Naive thymus-derived CD4-positive, alpha-beta T cell (primary cell): ENCODE measurements around the gene RASIP1. TPM values are rescaled to one million over a fixed set of nuclear protein-coding genes. Genes with fewer than 3 reads are reported as not detected.
"Not testable (repeated sequence)": the region's sequence is repeated elsewhere in the genome, so short reads cannot be mapped to it uniquely, and the experiment has no call there.

Experiments
- ATAC-seq: fragments of 150-1000 bp; cut with Tn5 transposase; 2 replicates; pipeline ENCODE4 v1.10.0; 2021; ENCODE audit warnings: mild to moderate bottlenecking, moderate library complexity
- CTCF ChIA-PET: fragments of 350-600 bp; sonication (Branson Sonifier 250); formaldehyde crosslinking; loops from one replicate; lab custom pipeline; 2021; ENCODE audit warnings: antibody characterized with exemption; lab: Charles Lee
- POLR2A ChIA-PET: fragments of 350-600 bp; sonication (Branson Sonifier 250); formaldehyde crosslinking; loops from one replicate; lab custom pipeline; 2021; ENCODE audit warnings: antibody characterized with exemption, inconsistent platforms; lab: Charles Lee
- DNase-seq, 9 donors: peaks; one replicate each; pipeline versions ENCODE4 v3.0.0 to v3.0.0-alpha.2; 2020 to 2022; ENCODE audit warnings: mixed read lengths in 1 of 9
- H3K27ac ChIP-seq: one replicate; pipeline ENCODE4 v1.7.0; 2013; ENCODE audit warnings: mild to moderate bottlenecking, low read depth, low read length, moderate library complexity
- H3K27me3 ChIP-seq, 2 donors: one replicate each; pipeline ENCODE4 v1.7.0; 2013; ENCODE audit warnings: low read length in 2 of 2, mild to moderate bottlenecking in 2 of 2, moderate library complexity in 2 of 2; ENCODE audit not compliant: control insufficient read depth in 2 of 2, insufficient read depth in 2 of 2
- H3K36me3 ChIP-seq, 3 experiments: 1 replicate in 2 of 3; 2 replicates in 1 of 3; pipeline ENCODE4 v1.7.0; 2013; ENCODE audit warnings: low read length in 3 of 3, mild to moderate bottlenecking in 3 of 3, moderate library complexity in 1 of 3; ENCODE audit not compliant: insufficient read depth in 3 of 3, control insufficient read depth in 2 of 3
- H3K4me1 ChIP-seq, 2 donors: one replicate each; pipeline ENCODE4 v1.7.0; 2013; ENCODE audit warnings: low read length in 2 of 2, mild to moderate bottlenecking in 2 of 2, moderate library complexity in 1 of 2; ENCODE audit not compliant: control insufficient read depth in 2 of 2, insufficient read depth in 2 of 2
- H3K4me3 ChIP-seq: 2 replicates; pipeline ENCODE4 v1.7.0; 2013; ENCODE audit warnings: mild to moderate bottlenecking, low read length
- H3K9me3 ChIP-seq, 3 experiments: 1 replicate in 2 of 3; 2 replicates in 1 of 3; pipeline ENCODE4 v1.7.0; 2013; ENCODE audit warnings: low read length in 3 of 3; ENCODE audit not compliant: control insufficient read depth in 2 of 3
- H3K27ac Mint-ChIP-seq, 9 donors: one replicate each; pipeline ENCODE4 v1.8.0; 2020 to 2022; ENCODE audit warnings: mixed read lengths in 9 of 9, mild to moderate bottlenecking in 8 of 9, moderate library complexity in 5 of 9, inconsistent platforms in 2 of 9
- H3K27me3 Mint-ChIP-seq, 5 donors: one replicate each; pipeline ENCODE4 v1.8.0; 2021 to 2022; ENCODE audit warnings: mixed read lengths in 5 of 5, mild to moderate bottlenecking in 1 of 5
- H3K36me3 Mint-ChIP-seq, 5 donors: one replicate each; pipeline ENCODE4 v1.8.0; 2020 to 2022; ENCODE audit warnings: mixed read lengths in 5 of 5, mild to moderate bottlenecking in 3 of 5, inconsistent platforms in 1 of 5
- H3K4me1 Mint-ChIP-seq, 7 donors: one replicate each; pipeline ENCODE4 v1.8.0; 2020 to 2022; ENCODE audit warnings: mixed read lengths in 7 of 7, mild to moderate bottlenecking in 3 of 7, inconsistent platforms in 1 of 7
- H3K4me3 Mint-ChIP-seq, 10 donors: one replicate each; pipeline ENCODE4 v1.8.0; 2020 to 2022; ENCODE audit warnings: mild to moderate bottlenecking in 10 of 10, mixed read lengths in 10 of 10, moderate library complexity in 6 of 10, inconsistent platforms in 2 of 10
- H3K9me3 Mint-ChIP-seq, 11 donors: one replicate each; pipeline ENCODE4 v1.8.0; 2020 to 2022; ENCODE audit warnings: mixed read lengths in 11 of 11, mild to moderate bottlenecking in 4 of 11, inconsistent platforms in 1 of 11, moderate library complexity in 1 of 11
- intact Hi-C, 2 donors: fragments of 100-400 bp; cut with micrococcal nuclease; formaldehyde crosslinking; loops; one replicate each; pipeline ENCODE4 v1.15.1; 2023
- polyA plus RNA-seq, 2 donors: library from polyadenylated mRNA; unstranded; fragments of 300-500 nt; fragmentation: Illumina TruSeq; gene quantifications; one replicate each; pipeline ENCODE4 v1.2.3, GENCODE V29; 2021
- total RNA-seq, 6 experiments: library from RNA in 5 of 6; stranded (reverse) in 5 of 6; gene quantifications; 1 replicate in 5 of 6; 2 replicates in 1 of 6; pipeline ENCODE4 v1.2.3 and lab custom pipeline; 2021 to 2026

Gene RASIP1, protein sequence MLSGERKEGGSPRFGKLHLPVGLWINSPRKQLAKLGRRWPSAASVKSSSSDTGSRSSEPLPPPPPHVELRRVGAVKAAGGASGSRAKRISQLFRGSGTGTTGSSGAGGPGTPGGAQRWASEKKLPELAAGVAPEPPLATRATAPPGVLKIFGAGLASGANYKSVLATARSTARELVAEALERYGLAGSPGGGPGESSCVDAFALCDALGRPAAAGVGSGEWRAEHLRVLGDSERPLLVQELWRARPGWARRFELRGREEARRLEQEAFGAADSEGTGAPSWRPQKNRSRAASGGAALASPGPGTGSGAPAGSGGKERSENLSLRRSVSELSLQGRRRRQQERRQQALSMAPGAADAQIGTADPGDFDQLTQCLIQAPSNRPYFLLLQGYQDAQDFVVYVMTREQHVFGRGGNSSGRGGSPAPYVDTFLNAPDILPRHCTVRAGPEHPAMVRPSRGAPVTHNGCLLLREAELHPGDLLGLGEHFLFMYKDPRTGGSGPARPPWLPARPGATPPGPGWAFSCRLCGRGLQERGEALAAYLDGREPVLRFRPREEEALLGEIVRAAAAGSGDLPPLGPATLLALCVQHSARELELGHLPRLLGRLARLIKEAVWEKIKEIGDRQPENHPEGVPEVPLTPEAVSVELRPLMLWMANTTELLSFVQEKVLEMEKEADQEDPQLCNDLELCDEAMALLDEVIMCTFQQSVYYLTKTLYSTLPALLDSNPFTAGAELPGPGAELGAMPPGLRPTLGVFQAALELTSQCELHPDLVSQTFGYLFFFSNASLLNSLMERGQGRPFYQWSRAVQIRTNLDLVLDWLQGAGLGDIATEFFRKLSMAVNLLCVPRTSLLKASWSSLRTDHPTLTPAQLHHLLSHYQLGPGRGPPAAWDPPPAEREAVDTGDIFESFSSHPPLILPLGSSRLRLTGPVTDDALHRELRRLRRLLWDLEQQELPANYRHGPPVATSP
- total RNA-seq (under 1 TPM in 2 of 5 experiments, not detected in 3; 0.12 to 0.21 TPM), polyA plus RNA-seq (under 1 TPM; 0.12 to 0.65 TPM), total RNA-seq (lab: John Stamatoyannopoulos, UW) (1.2 reads per million)

DNA sequence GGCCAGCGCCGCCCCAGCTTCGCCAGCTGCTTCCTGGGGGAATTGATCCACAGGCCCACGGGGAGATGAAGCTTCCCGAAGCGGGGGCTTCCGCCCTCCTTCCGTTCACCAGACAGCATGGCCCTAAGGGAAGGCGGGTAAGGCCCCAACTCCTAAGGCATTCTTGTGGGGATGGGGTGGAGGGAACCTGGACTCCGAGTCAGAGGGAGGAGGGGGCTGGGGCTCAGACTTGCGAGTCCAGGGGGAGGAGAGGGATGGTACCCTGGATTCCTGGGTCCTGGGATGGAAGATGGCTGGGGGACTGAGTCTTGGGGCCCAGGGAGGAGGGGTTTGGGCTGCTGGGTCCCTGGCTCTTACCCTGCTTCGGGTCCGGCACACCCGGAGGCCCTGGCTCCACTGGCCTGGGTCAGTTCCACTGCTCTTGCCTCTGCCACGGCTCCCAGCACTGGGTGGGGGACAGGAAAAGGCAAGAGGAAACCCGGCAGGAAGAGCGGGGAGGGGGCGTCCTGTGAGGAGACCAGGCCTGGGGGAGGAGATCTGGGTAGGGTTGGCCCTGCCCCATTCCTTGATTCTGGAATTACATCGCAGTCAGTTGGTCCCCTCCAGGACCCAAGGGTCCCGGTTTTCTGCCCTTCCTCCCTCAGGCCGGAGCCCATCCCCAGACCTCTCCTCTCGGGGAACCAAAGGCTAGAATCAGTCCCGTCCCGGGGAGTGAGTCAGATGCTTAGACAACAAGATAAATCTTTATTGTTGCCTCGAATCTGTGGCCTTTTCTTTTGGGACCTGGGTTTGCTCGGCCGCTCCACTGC, at the start of gene RASIP1:
RASIP1 (minus strand) TSS at position 447 of the 809 bp plus-strand sequence; CDS start at position 119, 328 bp downstream.
- intact Hi-C loops = no loop called here
- H3K27me3 ChIP-seq = peaks cover 0 to under 1% of the 10 kb centered on the region in 2 donors
- peak within 1 kb of the TSS in 2 of 9 donors; percentile 41 to 43 for H3K27ac Mint-ChIP-seq
- peaks cover 0 to 20% (median 0%) of the 10 kb centered on the region in 5 donors for H3K27me3 Mint-ChIP-seq
- H3K9me3 ChIP-seq = no peaks in the 10 kb centered on the region
- no peaks in the 10 kb centered on the region for H3K36me3 ChIP-seq
- H3K9me3 Mint-ChIP-seq = peaks cover 0 to 2% (median 0%) of the 10 kb centered on the region in 11 donors
- CTCF ChIA-PET = no interaction called here
- peaks cover 4 to 26% of the 10 kb centered on the region in 2 donors for H3K4me1 ChIP-seq
- no peak for ATAC-seq
- DNase-seq = no peak
- H3K36me3 Mint-ChIP-seq = no peaks in the 10 kb centered on the region
- POLR2A ChIA-PET = interaction anchor here (0.8 to 2.0 kb wide), 3 partner anchors 15 to 94 kb away, joined by 3 to 9 read pairs (median 7); no protein-coding TSS in a partner anchor
- H3K4me3 ChIP-seq = peak within 1 kb of the TSS; percentile 53
- peak within 1 kb of the TSS; percentile 41 for H3K27ac ChIP-seq
- H3K4me1 Mint-ChIP-seq = peaks cover 7 to 23% (median 18%) of the 10 kb centered on the region in 7 donors
- H3K4me3 Mint-ChIP-seq = peak within 1 kb of the TSS; percentile 42 to 81 (median 56)

DNA sequence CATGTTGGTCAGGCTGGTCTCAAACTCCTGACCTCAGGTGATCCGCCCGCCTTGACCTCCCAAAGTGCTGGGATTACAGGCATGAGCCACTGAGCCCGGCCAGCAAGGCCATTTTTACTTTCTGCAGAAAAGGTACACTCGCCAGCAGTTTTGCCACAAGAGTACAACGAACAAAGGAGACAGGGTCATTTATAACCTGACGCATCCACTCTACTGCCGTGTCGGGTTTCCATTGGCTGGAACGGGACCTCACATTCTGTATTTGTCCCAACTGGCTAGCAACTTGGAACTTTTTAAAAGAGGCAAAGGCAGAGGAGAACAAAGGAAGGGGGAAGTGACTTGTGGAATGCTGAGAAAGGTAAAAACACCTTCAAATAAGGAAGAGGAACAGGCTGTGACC, 46.9 kb upstream of the RASIP1 start:
- H3K9me3 ChIP-seq, DNase-seq, H3K27me3 Mint-ChIP-seq, H3K9me3 Mint-ChIP-seq, H3K4me1 ChIP-seq, H3K36me3 Mint-ChIP-seq, H3K4me3 Mint-ChIP-seq, H3K36me3 ChIP-seq, H3K27ac ChIP-seq, H3K4me3 ChIP-seq, ATAC-seq, H3K4me1 Mint-ChIP-seq, H3K27me3 ChIP-seq: not testable (repeated sequence)
- intact Hi-C loops = loop anchor here in 1 of 2 donors (5.0 kb wide), 1 partner anchor 285 kb away; the partner anchor contains the start of gene KCNA7
- peak overlapping the region in 2 of 9 donors; percentile 10 to 22 for H3K27ac Mint-ChIP-seq
- POLR2A ChIA-PET = interaction anchor here (0.6 to 1.4 kb wide), 6 partner anchors 43 to 206 kb away, joined by 3 to 4 read pairs (median 3); partner anchors contain the start of genes GYS1, HSD17B14 and RUVBL2
- CTCF ChIA-PET = interaction anchor here (0.6 to 6.1 kb wide), 14 partner anchors 8 to 946 kb away, joined by 3 to 100 read pairs (median 6); partner anchors contain the start of genes CA11, GYS1, HSD17B14 and RUVBL2

DNA sequence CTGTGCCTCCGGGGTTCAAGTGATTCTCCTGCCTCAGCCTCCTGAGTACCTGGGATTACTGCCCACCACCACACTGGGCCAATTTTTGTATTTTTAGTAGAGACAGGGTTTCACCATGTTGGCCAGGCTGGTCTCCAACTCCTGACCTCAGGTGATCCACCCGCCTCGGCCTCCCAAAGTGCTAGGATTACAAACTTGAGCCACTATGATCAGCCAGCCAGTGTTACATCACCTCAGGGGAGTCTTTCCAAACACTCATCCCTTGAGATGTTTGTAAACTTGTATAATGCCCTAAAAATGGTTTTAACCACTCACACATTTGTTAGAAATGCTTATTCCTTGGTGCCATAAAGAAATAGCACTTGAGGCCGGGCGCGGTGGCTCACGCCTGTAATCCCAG, 46.0 kb upstream of the RASIP1 start:
- ATAC-seq, H3K4me3 Mint-ChIP-seq, H3K36me3 Mint-ChIP-seq, H3K27me3 Mint-ChIP-seq, H3K4me3 ChIP-seq, H3K36me3 ChIP-seq, H3K27me3 ChIP-seq, DNase-seq, H3K9me3 Mint-ChIP-seq, H3K9me3 ChIP-seq, H3K4me1 ChIP-seq, H3K27ac ChIP-seq, H3K27ac Mint-ChIP-seq, H3K4me1 Mint-ChIP-seq: not testable (repeated sequence)
- CTCF ChIA-PET = interaction anchor here (0.7 kb wide), 1 partner anchor 791 kb away, joined by 3 read pairs; no protein-coding TSS in a partner anchor
- POLR2A ChIA-PET = interaction anchor here (0.8 kb wide), 1 partner anchor 56 kb away, joined by 3 read pairs; no protein-coding TSS in a partner anchor
- intact Hi-C loops = loop anchor here in 1 of 2 donors (5.0 kb wide), 1 partner anchor 286 kb away; the partner anchor contains the start of gene KCNA7

DNA sequence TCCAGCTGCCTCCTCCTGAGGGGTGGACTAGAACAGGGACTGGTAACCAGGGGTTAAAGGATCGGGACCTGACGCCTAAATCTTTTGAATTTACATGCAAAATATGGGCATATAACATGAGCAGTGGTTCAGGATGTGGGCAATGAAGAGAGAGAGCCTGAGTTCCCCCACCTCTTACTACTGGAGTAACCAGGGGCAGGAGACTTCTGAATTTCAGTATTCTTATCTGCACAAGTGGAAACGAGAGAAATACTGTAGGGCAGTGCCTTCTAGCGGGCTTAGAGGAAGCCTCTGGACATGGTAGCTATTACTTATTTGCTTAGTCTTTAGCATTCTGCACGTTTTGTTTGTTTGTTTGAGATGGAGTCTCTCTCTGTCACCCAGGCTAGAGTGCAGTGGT, 44.1 kb upstream of the RASIP1 start:
- H3K27me3 Mint-ChIP-seq = peaks cover 0 to 6% (median 4%) of the 10 kb centered on the region in 5 donors
- ATAC-seq = no peak
- H3K27ac ChIP-seq = no peak overlapping the region
- ChIA-PET POLR2A (no interaction called here), CTCF (interaction anchor here (2.0 kb wide), 1 partner anchor 58 kb away, joined by 14 read pairs; no protein-coding TSS in a partner anchor)
- no peak for DNase-seq
- H3K4me1 ChIP-seq = no peaks in the 10 kb centered on the region
- H3K9me3 ChIP-seq = no peaks in the 10 kb centered on the region
- H3K9me3 Mint-ChIP-seq = no peaks in the 10 kb centered on the region
- intact Hi-C loops = no loop called here
- no peaks in the 10 kb centered on the region for H3K36me3 Mint-ChIP-seq
- H3K27me3 ChIP-seq = no peaks in the 10 kb centered on the region
- no peaks in the 10 kb centered on the region for H3K36me3 ChIP-seq
- no peak overlapping the region for H3K27ac Mint-ChIP-seq
- no peak overlapping the region for H3K4me3 ChIP-seq
- H3K4me3 Mint-ChIP-seq = no peak overlapping the region
- peaks cover 0 to 5% (median 3%) of the 10 kb centered on the region in 7 donors for H3K4me1 Mint-ChIP-seq

GRCh38 chr19:48780631-48781391, 40.4 kb upstream of the RASIP1 start:
- H3K27ac Mint-ChIP-seq = no peak overlapping the region
- H3K27ac ChIP-seq = no peak overlapping the region
- no peaks in the 10 kb centered on the region for H3K27me3 ChIP-seq
- ATAC-seq (peak; percentile 43), DNase-seq (no peak)
- H3K36me3 ChIP-seq = no peaks in the 10 kb centered on the region
- no peaks in the 10 kb centered on the region for H3K36me3 Mint-ChIP-seq
- H3K4me1 ChIP-seq = no peaks in the 10 kb centered on the region
- no peak overlapping the region for H3K4me3 Mint-ChIP-seq
- H3K27me3 Mint-ChIP-seq = peaks cover 0 to 7% (median 4%) of the 10 kb centered on the region in 5 donors
- H3K4me1 Mint-ChIP-seq = peaks cover 0 to 4% (median 3%) of the 10 kb centered on the region in 7 donors
- ChIA-PET CTCF (no interaction called here), POLR2A (no interaction called here)
- H3K4me3 ChIP-seq = no peak overlapping the region
- no peaks in the 10 kb centered on the region for H3K9me3 Mint-ChIP-seq
- intact Hi-C loops = no loop called here
- no peaks in the 10 kb centered on the region for H3K9me3 ChIP-seq
